ENCODE data around the gene KRTAP4-9.
"Not testable (repeated sequence)": the region's sequence is repeated elsewhere in the genome, so short reads cannot be mapped to it uniquely, and the experiment has no call there.

KRTAP4-9 gene

GRCh38 chr17:41076788-41077187, 28.4 kb upstream of the KRTAP4-9 start:
- no peak for DNase-seq (ENCODE audit: low read depth in 1 of 2, low spot score in 1 of 2)
- TF ChIP-seq GABPA (IDR thresholded peaks at IDR 0.05; ENCODE audit: low read depth) (no peak), POLR2AphosphoS5 (IDR thresholded peaks at IDR 0.05; ENCODE audit: low read depth) (no peak), CTCF (IDR thresholded peaks at IDR 0.05; ENCODE audit: insufficient read depth, low read length) (no peak), SPI1 (IDR thresholded peaks at IDR 0.05; ENCODE audit: borderline replicate concordance, low read depth) (no peak)
- TF ChIP-seq, protein P1, sequence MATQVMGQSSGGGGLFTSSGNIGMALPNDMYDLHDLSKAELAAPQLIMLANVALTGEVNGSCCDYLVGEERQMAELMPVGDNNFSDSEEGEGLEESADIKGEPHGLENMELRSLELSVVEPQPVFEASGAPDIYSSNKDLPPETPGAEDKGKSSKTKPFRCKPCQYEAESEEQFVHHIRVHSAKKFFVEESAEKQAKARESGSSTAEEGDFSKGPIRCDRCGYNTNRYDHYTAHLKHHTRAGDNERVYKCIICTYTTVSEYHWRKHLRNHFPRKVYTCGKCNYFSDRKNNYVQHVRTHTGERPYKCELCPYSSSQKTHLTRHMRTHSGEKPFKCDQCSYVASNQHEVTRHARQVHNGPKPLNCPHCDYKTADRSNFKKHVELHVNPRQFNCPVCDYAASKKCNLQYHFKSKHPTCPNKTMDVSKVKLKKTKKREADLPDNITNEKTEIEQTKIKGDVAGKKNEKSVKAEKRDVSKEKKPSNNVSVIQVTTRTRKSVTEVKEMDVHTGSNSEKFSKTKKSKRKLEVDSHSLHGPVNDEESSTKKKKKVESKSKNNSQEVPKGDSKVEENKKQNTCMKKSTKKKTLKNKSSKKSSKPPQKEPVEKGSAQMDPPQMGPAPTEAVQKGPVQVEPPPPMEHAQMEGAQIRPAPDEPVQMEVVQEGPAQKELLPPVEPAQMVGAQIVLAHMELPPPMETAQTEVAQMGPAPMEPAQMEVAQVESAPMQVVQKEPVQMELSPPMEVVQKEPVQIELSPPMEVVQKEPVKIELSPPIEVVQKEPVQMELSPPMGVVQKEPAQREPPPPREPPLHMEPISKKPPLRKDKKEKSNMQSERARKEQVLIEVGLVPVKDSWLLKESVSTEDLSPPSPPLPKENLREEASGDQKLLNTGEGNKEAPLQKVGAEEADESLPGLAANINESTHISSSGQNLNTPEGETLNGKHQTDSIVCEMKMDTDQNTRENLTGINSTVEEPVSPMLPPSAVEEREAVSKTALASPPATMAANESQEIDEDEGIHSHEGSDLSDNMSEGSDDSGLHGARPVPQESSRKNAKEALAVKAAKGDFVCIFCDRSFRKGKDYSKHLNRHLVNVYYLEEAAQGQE (IDR thresholded peaks at IDR 0.05; ENCODE audit: insufficient replicate concordance, low read depth) = no peak
- Histone ChIP-seq H3K27me3 (ENCODE audit: insufficient read depth, poor library complexity, severe bottlenecking) (no peaks in the 10 kb centered on the region), H3K4me3 (replicated peaks; ENCODE audit: insufficient read depth, low read length) (no peak overlapping the region), H3K27ac (replicated peaks) (no peak overlapping the region)

- DNase-seq (ENCODE audit: low read depth in 1 of 2, low spot score in 1 of 2) = no peak
- Histone ChIP-seq H3K4me3 (replicated peaks; ENCODE audit: insufficient read depth, low read length) (no peak overlapping the region), H3K27me3 (ENCODE audit: insufficient read depth, poor library complexity, severe bottlenecking) (no peaks in the 10 kb centered on the region), H3K27ac (replicated peaks) (no peak overlapping the region)
- TF ChIP-seq GABPA (IDR thresholded peaks at IDR 0.05; ENCODE audit: low read depth) (no peak), SPI1 (IDR thresholded peaks at IDR 0.05; ENCODE audit: borderline replicate concordance, low read depth) (no peak), POLR2AphosphoS5 (IDR thresholded peaks at IDR 0.05; ENCODE audit: low read depth) (no peak), CTCF (IDR thresholded peaks at IDR 0.05; ENCODE audit: insufficient read depth, low read length) (no peak)
- TF ChIP-seq, protein P1 (IDR thresholded peaks at IDR 0.05; ENCODE audit: insufficient replicate concordance, low read depth) = no peak
Measured at GRCh38 chr17:41082626-41083025, 22.6 kb upstream of the KRTAP4-9 start.

- H3K27ac ChIP-seq (replicated peaks); H3K4me3 ChIP-seq (replicated peaks; ENCODE audit: insufficient read depth, low read length); H3K27me3 ChIP-seq (ENCODE audit: insufficient read depth, poor library complexity, severe bottlenecking); DNase-seq (ENCODE audit: low read depth in 1 of 2, low spot score in 1 of 2): not testable (repeated sequence)
Measured at GRCh38 chr17:41083427-41083826, 21.8 kb upstream of the KRTAP4-9 start.

DNA sequence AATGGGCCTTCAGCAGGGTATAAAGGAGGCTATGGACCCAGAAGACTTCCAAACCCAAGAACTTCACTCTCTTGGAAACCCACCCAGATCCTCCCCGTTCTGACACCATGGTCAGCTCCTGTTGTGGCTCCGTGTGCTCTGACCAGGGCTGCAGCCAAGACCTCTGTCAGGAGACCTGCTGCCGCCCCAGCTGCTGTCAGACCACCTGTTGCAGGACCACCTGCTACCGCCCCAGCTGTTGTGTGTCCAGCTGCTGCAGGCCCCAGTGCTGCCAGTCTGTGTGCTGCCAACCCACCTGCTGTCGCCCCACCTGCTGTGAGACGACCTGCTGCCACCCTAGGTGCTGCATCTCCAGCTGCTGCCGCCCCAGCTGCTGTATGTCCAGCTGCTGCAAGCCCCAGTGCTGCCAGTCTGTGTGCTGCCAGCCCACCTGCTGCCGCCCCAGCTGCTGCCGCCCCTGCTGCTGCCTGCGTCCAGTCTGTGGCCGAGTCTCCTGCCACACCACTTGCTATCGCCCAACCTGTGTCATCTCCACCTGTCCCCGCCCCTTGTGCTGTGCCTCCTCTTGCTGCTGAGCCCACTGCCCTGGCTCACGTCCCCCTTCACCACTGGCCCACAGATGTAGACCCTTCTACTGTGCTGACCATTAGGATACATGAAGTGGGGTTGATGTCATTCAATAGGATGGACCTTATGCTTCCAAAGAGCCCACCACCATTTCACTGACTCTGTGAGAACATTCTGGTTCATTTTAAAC, 20.9 kb upstream of the KRTAP4-9 start, which contains the start of gene KRTAP4-7:
KRTAP4-7 (plus strand) TSS at position 51 of the 757 bp plus-strand sequence; CDS start at position 108, 57 bp downstream.
- not testable (repeated sequence) for H3K27me3 ChIP-seq (ENCODE audit: insufficient read depth, poor library complexity, severe bottlenecking); H3K27ac ChIP-seq (replicated peaks); DNase-seq (ENCODE audit: low read depth in 1 of 2, low spot score in 1 of 2); H3K4me3 ChIP-seq (replicated peaks; ENCODE audit: insufficient read depth, low read length)

All from HL-60 (cell line).